ENCODE data around the gene P4HTM. TPM values are rescaled to one million over a fixed set of nuclear protein-coding genes. Genes with fewer than 3 reads are reported as not detected.

P4HTM gene
- 11.1 and 23.2 TPM in 2 replicates for total RNA-seq (2014; rRNA removed; shearing (Covaris generic))

DNA sequence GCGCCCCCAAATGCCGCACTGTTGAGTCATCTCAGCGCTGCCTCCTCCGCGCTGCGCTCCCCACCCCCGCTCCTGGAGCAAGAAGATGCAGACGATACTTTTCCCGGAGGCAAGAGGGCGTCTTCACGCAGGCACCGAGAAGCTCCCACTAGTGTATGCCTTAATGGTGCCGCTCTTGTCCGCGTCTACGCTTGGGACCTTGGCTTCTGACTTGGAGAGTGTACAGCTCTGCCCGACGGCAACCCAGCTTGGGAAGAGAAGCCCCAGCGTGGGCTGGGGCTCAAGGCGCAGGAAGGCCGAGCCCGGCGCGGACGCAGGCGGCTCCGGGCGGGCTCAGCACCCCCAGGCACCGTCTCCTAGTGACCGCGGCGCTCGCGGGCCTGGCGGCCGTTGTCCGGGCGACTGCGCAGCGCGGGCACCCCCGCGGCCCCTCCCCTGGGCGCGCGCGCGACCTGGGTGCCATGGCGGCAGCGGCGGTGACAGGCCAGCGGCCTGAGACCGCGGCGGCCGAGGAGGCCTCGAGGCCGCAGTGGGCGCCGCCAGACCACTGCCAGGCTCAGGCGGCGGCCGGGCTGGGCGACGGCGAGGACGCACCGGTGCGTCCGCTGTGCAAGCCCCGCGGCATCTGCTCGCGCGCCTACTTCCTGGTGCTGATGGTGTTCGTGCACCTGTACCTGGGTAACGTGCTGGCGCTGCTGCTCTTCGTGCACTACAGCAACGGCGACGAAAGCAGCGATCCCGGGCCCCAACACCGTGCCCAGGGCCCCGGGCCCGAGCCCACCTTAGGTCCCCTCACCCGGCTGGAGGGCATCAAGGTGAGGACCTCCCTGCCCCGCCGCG is at the start of gene P4HTM:
TSS of gene P4HTM (plus strand) at position 446 of the 840 bp plus-strand sequence. CDS start at position 462, 16 bp downstream.
- DNase-seq (ENCODE audit: low read depth) = peak; percentile 92

DNA sequence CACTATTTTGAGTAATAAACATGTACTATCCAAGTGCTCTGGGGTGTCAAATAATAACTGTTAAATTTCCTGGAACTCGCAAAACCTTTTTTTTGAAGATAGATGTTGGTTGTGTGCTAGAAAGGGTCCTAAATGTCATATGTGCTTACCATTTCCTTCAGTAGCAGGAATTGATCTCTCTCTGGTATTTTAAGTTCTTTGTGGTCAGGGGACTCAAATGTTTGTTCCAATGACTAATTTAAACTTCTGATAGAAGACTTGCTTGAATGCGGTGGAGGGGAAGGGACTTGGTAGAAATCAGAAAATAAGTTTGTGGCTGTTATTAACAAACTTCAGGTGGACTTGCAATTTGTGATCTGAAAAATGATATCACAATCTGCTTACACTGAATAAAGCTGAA is 44.6 kb upstream of the P4HTM start:
- DNase-seq (ENCODE audit: low read depth) = no peak

DNA sequence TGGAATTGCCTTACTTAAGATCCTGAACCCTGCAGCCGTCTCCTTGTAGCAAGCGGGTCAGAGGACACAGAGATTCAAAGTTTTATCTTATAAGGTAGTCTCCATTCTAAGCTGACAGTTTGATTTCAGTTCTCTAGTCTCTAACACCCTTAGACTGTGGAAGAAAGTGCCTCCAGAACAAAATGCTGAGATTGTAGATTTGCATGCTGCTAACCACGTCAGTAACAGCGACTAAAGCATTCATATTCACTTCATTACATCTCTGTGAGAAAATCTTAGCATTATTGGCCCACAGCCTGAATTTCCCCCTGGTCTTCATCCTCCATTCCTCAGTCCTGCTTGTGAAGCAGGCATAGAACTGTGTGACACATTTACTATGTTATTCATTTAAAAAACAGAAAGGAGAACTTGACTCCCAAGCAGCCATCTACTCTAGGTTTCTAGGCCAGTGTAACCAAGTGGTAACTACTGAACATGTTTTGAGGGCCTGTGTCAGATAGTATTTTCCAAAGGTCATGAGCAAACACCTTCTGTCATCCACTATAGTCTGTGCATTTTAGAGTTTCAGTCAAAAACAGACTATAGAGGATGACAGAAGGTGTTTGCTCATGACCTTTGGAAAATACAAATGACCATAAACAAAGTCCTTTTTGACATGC is 44.0 kb upstream of the P4HTM start:
- DNase-seq (ENCODE audit: low read depth) = no peak

DNA sequence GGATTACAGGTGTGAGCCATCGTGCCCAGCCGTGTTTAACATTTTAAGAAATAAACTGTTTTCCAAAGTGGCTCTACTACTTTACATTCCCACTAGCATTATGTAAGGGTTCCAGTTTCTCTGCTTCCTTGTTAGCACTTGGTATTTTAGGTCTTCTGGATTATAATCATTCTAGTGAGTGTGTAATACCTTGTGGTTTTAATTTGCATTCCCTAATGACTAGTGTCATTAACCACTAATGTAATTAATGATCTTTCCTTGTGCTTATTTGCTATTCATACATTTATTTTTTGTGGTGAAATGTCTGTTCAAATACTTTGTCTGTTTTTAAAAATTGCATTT is 40.7 kb upstream of the P4HTM start:
- no peak for DNase-seq (ENCODE audit: low read depth)

DNA sequence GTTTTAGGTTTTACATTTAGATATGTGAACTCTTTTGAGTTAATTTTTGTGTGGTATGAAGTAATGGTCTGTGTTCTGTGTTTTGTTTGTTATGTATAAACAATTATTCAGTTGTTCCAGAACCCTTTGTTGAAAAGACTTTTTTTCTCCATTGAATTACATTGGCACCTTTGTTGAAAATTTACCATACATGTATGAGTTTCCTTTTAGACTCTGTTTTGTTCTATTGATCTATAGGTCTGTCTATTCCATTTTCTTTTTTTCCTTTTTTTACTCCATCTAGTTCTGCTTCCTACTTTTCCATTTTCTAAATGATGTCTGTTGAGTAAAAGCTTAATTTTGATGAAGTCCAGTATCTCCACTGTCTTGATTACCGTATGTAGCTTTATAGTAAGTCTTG is 40.0 kb upstream of the P4HTM start:
- DNase-seq (ENCODE audit: low read depth) = no peak

GRCh38 chr3:48951764-48952163 is 38.3 kb upstream of the P4HTM start:
- no peak for DNase-seq (ENCODE audit: low read depth)

DNA sequence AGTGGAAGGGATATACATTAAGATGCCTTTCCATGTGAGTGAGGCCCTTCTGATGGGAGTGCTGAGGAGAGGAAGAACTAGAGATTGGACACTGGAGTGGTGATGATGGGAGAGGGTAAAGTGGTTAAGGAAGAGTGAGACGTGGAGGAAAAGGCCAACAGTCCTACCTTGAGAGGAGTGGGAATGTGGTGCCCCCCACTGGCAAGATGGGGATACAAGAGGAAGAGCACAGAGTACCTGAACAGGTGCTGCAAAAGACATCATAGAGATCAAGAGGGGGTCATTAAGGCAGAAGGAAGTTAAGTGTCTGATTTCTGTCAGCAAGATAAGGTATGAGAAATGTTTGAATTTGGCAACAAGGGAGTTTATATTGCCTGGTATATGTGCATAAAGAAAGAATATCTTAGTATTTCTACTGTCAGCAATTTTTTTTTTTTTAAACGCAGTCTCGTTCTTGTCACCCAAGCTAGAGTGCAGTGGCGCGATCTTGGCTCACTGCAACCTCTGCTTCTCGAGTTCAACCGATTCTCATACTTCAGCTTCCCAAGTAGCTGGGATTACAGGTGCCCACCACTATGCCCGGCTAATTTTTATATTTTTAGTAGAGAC is 37.4 kb upstream of the P4HTM start:
- DNase-seq (ENCODE audit: low read depth) = peak; percentile 9

GRCh38 chr3:48957006-48957705 is 32.9 kb upstream of the P4HTM start:
- no peak for DNase-seq (ENCODE audit: low read depth)

DNA sequence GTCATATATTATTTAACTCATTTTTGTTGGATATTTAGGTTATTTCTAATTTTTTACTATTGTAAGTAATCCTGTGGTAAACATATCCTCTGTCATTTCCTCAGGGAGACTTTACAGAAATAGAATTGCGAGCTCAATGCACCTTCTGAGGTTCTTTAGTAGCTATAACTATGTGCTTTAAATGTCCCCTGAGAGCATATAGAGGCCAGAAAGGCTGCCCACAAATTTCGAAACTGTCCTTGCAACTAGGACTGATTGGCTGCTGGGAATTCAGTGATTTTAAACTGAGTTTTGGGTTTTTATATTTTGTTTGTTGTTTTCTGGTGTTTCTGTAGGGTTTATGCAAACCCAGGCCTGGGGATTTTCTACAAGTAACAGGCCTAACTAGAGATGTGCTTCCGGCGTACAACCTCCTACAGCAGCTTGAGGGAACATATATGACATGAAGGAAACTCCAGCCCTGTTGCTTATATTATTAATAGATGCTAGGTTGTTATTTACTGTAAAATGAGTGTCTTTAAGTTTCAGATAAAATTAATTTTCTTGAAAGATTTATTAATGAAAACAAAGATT is 29.1 kb upstream of the P4HTM start:
- DNase-seq (ENCODE audit: low read depth) = no peak

- no peak for DNase-seq (ENCODE audit: low read depth)
These were observed 27.7 kb upstream of the P4HTM start for GRCh38 chr3:48962340-48962739.

GRCh38 chr3:48962939-48963338 is 27.1 kb upstream of the P4HTM start:
- no peak for DNase-seq (ENCODE audit: low read depth)

GRCh38 chr3:48963591-48963990 is 26.4 kb upstream of the P4HTM start:
- DNase-seq (ENCODE audit: low read depth) = no peak

GRCh38 chr3:48966367-48966766 is 23.7 kb upstream of the P4HTM start:
- no peak for DNase-seq (ENCODE audit: low read depth)

DNA sequence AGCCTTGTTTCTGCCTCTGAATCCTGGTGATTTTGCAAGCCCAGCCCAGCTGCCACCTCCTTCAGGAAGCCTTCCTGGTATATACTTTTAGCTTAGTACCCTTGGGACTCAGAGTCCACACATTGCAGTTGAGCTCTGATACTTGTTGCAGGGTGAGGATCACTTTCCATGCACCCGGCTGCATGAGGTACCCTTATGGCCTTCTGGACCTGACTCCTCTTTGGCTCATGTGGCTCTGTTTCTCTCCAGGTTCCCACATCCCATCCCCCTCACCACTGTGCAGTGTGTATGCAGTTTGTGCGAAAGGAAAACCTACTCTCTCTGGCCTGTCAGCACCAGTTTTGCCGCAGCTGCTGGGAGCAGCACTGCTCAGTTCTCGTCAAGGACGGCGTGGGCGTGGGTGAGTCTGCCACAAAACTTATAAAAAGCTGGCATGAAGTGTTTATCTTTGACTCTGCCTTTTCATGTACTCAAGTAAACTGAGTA is 23.1 kb upstream of the P4HTM start:
- no peak for DNase-seq (ENCODE audit: low read depth)

DNA sequence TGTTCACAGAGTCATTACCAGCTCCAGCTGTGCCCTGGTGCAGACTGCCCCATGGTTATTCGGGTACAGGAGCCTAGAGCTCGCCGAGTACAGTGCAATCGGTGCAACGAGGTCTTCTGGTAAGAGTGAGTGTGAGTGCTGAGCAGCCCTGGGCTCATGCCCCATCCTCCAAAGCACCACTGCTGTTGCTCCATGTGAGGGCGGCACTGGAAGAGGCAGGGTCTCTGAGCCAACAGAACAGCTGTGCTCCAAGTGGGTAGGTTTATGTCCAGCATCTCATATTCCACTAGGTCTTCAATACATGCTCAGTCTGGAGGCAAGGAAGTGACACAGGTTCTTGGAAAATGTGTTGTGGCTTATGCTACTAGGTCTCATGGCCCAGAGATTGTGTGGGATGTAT is 19.5 kb upstream of the P4HTM start:
- DNase-seq (ENCODE audit: low read depth) = no peak

GRCh38 chr3:48974076-48974864 is 15.8 kb upstream of the P4HTM start:
- DNase-seq (ENCODE audit: low read depth) = no peak

- DNase-seq (ENCODE audit: low read depth) = no peak
These were observed 10.6 kb upstream of the P4HTM start for GRCh38 chr3:48979451-48979850.

- no peak for DNase-seq (ENCODE audit: low read depth)
These were observed 9.7 kb upstream of the P4HTM start for GRCh38 chr3:48980295-48980694.

DNA sequence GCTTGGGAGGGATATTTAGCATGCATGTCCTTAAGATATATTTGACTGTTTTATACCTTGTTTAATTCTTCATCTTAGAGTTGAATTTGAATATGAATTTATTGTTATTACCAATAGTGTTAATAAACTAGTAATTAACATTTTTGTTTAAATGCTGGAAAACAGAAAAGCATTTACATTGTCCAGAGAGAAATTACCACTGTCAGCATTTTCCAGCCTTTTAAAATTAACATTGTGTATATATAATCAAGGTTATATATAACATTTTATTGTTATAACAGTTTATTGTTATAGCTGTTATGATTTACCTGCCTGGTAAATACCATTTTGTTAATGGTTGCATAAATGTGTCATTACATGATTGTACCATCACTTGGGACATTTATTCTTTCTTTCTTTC is 8.0 kb upstream of the P4HTM start:
- no peak for DNase-seq (ENCODE audit: low read depth)

DNA sequence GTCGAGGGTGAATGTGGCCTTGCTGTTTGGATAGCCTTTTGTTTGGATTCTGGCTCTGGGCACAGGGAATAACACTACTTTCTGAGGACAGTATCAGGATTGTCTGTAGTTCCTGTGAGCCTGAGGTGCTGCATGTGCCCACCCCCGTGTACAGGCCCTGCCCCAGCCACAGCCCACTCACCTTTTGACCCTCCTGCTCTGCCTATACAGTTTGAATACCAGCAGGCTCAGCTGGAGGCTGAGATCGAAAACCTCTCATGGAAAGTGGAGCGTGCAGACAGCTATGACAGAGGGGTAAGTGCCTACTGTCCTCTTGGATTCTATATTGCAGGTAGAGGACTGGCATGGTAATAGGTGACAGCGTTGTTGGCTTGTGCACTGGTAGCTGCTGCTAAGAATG is 7.4 kb upstream of the P4HTM start:
- DNase-seq (ENCODE audit: low read depth) = no peak

DNA sequence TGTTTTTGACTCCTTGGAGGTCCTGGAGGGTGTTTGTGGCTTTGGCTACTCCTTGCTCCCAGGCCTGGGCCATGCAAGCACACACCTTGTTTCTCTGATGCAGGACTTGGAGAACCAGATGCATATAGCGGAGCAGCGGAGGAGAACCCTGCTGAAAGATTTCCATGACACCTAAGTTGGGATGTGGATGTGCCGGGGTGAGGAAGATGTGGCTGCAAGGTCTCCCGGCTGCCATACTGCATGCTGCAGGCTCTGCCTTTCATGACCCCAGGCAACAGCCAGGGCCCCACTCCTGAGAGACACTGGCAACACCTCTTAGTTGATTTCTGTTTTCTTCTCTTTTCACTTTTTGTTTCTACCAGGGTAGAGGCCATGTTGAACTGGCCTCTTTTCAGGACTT is 6.9 kb upstream of the P4HTM start:
- DNase-seq (ENCODE audit: low read depth) = no peak

Measured in Daoy (cell line).